ENCODE measurements around the gene F3.

The F3 gene

GRCh38 chr1:94501426-94501825 is 40.1 kb downstream of the F3 start:
- TF ChIP-seq CTCF (IDR thresholded peaks at IDR 0.05; ENCODE audit: low read depth, low read length, missing control alignments) = no peak

GRCh38 chr1:94496076-94496755 is 45.3 kb downstream of the F3 start:
- H3K4me3 ChIP-seq (replicated peaks; ENCODE audit: low read depth, low read length) = no peak overlapping the region
- TF ChIP-seq CTCF (IDR thresholded peaks at IDR 0.05; ENCODE audit: low read depth, low read length, missing control alignments) = no peak
- DNase-seq (ENCODE audit: extremely low read depth, low read depth) = no peak

More at GRCh38 chr1:94501426-94501825, 40.1 kb downstream of the F3 start:
- no peak overlapping the region for H3K4me3 ChIP-seq (replicated peaks; ENCODE audit: low read depth, low read length)
- no peak for DNase-seq (ENCODE audit: extremely low read depth, low read depth)

GRCh38 chr1:94490556-94490955 is 51.0 kb downstream of the F3 start:
- DNase-seq (ENCODE audit: extremely low read depth, low read depth) = no peak
- TF ChIP-seq CTCF (IDR thresholded peaks at IDR 0.05; ENCODE audit: low read depth, low read length, missing control alignments) = no peak
- H3K4me3 ChIP-seq (replicated peaks; ENCODE audit: low read depth, low read length) = no peak overlapping the region

GRCh38 chr1:94486990-94487389 is 54.6 kb downstream of the F3 start:
- TF ChIP-seq CTCF (IDR thresholded peaks at IDR 0.05; ENCODE audit: low read depth, low read length, missing control alignments) = no peak
- DNase-seq (ENCODE audit: extremely low read depth, low read depth) = no peak
- no peak overlapping the region for H3K4me3 ChIP-seq (replicated peaks; ENCODE audit: low read depth, low read length)

- DNase-seq (ENCODE audit: extremely low read depth, low read depth) = peak; percentile 61
- peak; percentile 90 for TF ChIP-seq CTCF (IDR thresholded peaks at IDR 0.05; ENCODE audit: low read depth, low read length, missing control alignments)
Measured at GRCh38 chr1:94481473-94481933, 60.1 kb downstream of the F3 start.

GRCh38 chr1:94479682-94480081 is 61.9 kb downstream of the F3 start:
- no peak for TF ChIP-seq CTCF (IDR thresholded peaks at IDR 0.05; ENCODE audit: low read depth, low read length, missing control alignments)
- no peak for DNase-seq (ENCODE audit: extremely low read depth, low read depth)
- no peak overlapping the region for H3K4me3 ChIP-seq (replicated peaks; ENCODE audit: low read depth, low read length)

More at GRCh38 chr1:94481473-94481933, 60.1 kb downstream of the F3 start:
- no peak overlapping the region for H3K4me3 ChIP-seq (replicated peaks; ENCODE audit: low read depth, low read length)
